CD14-positive monocyte (primary cell): ENCODE data around the gene ABCB10. TPM values are rescaled to one million over a fixed set of nuclear protein-coding genes. Genes with fewer than 3 reads are reported as not detected.

Experiments used
- DNase-seq, 3 donors: peaks; one replicate each; pipeline ENCODE4 v3.0.0-alpha.2; 2011 to 2022
- H2AFZ ChIP-seq: 2 replicates; pipeline ENCODE4 v1.6.0; 2012; ENCODE audit warnings: mild to moderate bottlenecking, low read depth, low read length, inconsistent platforms; ENCODE audit not compliant: insufficient read depth, poor library complexity, severe bottlenecking
- H3K27ac ChIP-seq, 2 donors: 1 replicate in 1 of 2; 2 replicates in 1 of 2; pipeline ENCODE4 v1.5.1; 2012 to 2013; ENCODE audit warnings: low read length in 2 of 2, control low read depth in 1 of 2, inconsistent platforms in 1 of 2, low read depth in 1 of 2, mild to moderate bottlenecking in 1 of 2
- H3K27me3 ChIP-seq, 2 donors: one replicate each; pipeline versions ENCODE4 v1.6.0 to v1.6.1; 2011 to 2013; ENCODE audit warnings: low read length in 2 of 2; ENCODE audit not compliant: control insufficient read depth in 2 of 2, insufficient read depth in 2 of 2
- H3K36me3 ChIP-seq, 2 donors: replicated peaks in 1 of 2; 1 replicate in 1 of 2; 2 replicates in 1 of 2; pipeline versions ENCODE4 v1.5.1 to v1.6.1; 2012 to 2013; ENCODE audit warnings: low read length in 2 of 2, control low read depth in 1 of 2, inconsistent platforms in 1 of 2, mild to moderate bottlenecking in 1 of 2; ENCODE audit not compliant: insufficient read depth in 2 of 2, control insufficient read depth in 1 of 2
- H3K4me1 ChIP-seq, 2 donors: 1 replicate in 1 of 2; 2 replicates in 1 of 2; pipeline versions ENCODE4 v1.5.1 to v1.6.1; 2012 to 2013; ENCODE audit warnings: low read length in 2 of 2, control low read depth in 1 of 2, inconsistent platforms in 1 of 2, mild to moderate bottlenecking in 1 of 2, moderate library complexity in 1 of 2; ENCODE audit not compliant: insufficient read depth in 2 of 2, control insufficient read depth in 1 of 2
- H3K4me2 ChIP-seq: replicated peaks from 2 replicates; pipeline ENCODE3; 2012; ENCODE audit warnings: low read length, moderate library complexity, mild to moderate bottlenecking; ENCODE audit not compliant: poor library complexity, severe bottlenecking; ENCODE audit errors: extremely low read depth
- H3K4me3 ChIP-seq, 3 experiments: fragments of 200-600 bp in 1 of 3; sonication (generic) in 1 of 3; replicated peaks in 1 of 3; 1 replicate in 2 of 3; 2 replicates in 1 of 3; pipeline ENCODE4 v1.5.1; 2011 to 2013; ENCODE audit warnings: low read length in 3 of 3, mild to moderate bottlenecking in 3 of 3, control low read depth in 2 of 3, low read depth in 2 of 3, inconsistent platforms in 1 of 3, moderate library complexity in 1 of 3
- H3K79me2 ChIP-seq: 2 replicates; pipeline ENCODE4 v1.6.0; 2012; ENCODE audit warnings: mild to moderate bottlenecking, control low read depth, inconsistent platforms, low read length, moderate library complexity; ENCODE audit not compliant: insufficient read depth
- H3K9ac ChIP-seq: 2 replicates; pipeline ENCODE4 v1.6.0; 2017; ENCODE audit warnings: low read length, mild to moderate bottlenecking; ENCODE audit not compliant: insufficient read depth, poor library complexity, severe bottlenecking
- H3K9me3 ChIP-seq, 2 donors: replicated peaks in 1 of 2; 1 replicate in 1 of 2; 2 replicates in 1 of 2; pipeline versions ENCODE4 v1.5.1 to v1.6.1; 2012 to 2013; ENCODE audit warnings: low read length in 2 of 2, control low read depth in 1 of 2; ENCODE audit not compliant: control insufficient read depth in 1 of 2, insufficient read depth in 1 of 2
- H4K20me1 ChIP-seq: 2 replicates; pipeline ENCODE4 v1.6.0; 2012; ENCODE audit warnings: mild to moderate bottlenecking, low read length, control low read depth, moderate library complexity; ENCODE audit not compliant: insufficient read depth
- H3K27ac Mint-ChIP-seq, 7 donors: one replicate each; pipeline ENCODE4 v1.8.0; 2020; ENCODE audit warnings: mild to moderate bottlenecking in 7 of 7, mixed read lengths in 7 of 7, moderate library complexity in 6 of 7, inconsistent platforms in 2 of 7
- H3K27me3 Mint-ChIP-seq, 3 donors: one replicate each; pipeline ENCODE4 v1.8.0; 2021 to 2022; ENCODE audit warnings: low read depth in 3 of 3, mild to moderate bottlenecking in 3 of 3, mixed read lengths in 3 of 3, moderate library complexity in 3 of 3, inconsistent platforms in 1 of 3
- H3K36me3 Mint-ChIP-seq, 2 donors: one replicate each; pipeline ENCODE4 v1.8.0; 2020; ENCODE audit warnings: mixed read lengths in 2 of 2, inconsistent platforms in 1 of 2, mild to moderate bottlenecking in 1 of 2
- H3K4me1 Mint-ChIP-seq: one replicate; pipeline ENCODE4 v1.8.0; 2020; ENCODE audit warnings: mild to moderate bottlenecking, mixed read lengths
- H3K4me3 Mint-ChIP-seq, 2 donors: one replicate each; pipeline ENCODE4 v1.8.0; 2020; ENCODE audit warnings: mild to moderate bottlenecking in 2 of 2, mixed read lengths in 2 of 2, moderate library complexity in 1 of 2
- H3K9me3 Mint-ChIP-seq, 7 donors: one replicate each; pipeline ENCODE4 v1.8.0; 2020 to 2022; ENCODE audit warnings: mixed read lengths in 7 of 7, mild to moderate bottlenecking in 6 of 7, moderate library complexity in 6 of 7, inconsistent platforms in 2 of 7
- WGBS: methylation state at CpG from one replicate; pipeline ENCODE4 v1.1.5; 2013; ENCODE audit warnings: missing lambda C conversion rate; ENCODE audit not compliant: insufficient coverage; 5-methylcytosine and 5-hydroxymethylcytosine counted together
- intact Hi-C, 2 donors: fragments of 100-400 bp; cut with micrococcal nuclease; formaldehyde crosslinking; loops; one replicate each; pipeline versions ENCODE4 v1.15.0 to v1.15.1; 2023
- polyA plus RNA-seq, 3 donors: library from polyadenylated mRNA; depleted of rRNA in 1 of 3; unstranded in 2 of 3; stranded (reverse) in 1 of 3; fragments of 300-500 nt in 2 of 3; fragments of >200 nt in 1 of 3; fragmentation: Illumina TruSeq in 2 of 3; gene quantifications; 1 replicate in 2 of 3; 2 replicates in 1 of 3; pipeline ENCODE4 v1.2.3, GENCODE V29; 2012 to 2021
- TF ChIP-seq, protein P1 (sequence below): fragments of 200-600 bp; IDR thresholded peaks from one replicate; pipeline ENCODE4 v1.8.0; 2022; ENCODE audit warnings: antibody characterized with exemption, mild to moderate bottlenecking

ABCB10 gene
- polyA plus RNA-seq, 3 donors: 5.4 to 12.9 (median 11.4) TPM

DNA sequence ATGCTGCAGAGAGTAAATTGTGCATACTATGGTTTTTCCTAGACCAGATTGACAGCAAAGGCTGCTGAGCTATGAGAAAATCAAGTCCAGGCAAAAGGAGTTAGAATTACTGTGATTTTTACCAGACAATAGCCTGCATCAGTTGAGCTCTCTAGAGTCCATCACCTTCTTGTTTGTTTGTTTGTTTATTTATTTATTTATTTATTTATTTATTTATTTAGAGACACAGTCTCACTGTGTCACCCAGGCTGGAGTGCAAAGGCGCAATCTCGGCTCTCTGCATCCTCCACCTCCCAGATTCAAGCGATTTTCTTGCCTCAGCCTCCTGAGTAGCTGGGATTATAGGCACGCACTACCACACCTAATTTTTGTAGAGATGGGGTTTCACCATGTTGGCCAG is 24.2 kb upstream of the ABCB10 start:
- no peaks in the 10 kb centered on the region for H3K9me3 ChIP-seq
- H3K4me3 ChIP-seq: no peak overlapping the region
- H3K4me1 ChIP-seq: peaks cover 31 to 40% of the 10 kb centered on the region in 2 donors
- no peaks in the 10 kb centered on the region for H4K20me1 ChIP-seq
- no peak for DNase-seq
- peaks cover 34% of the 10 kb centered on the region for H3K4me1 Mint-ChIP-seq
- H3K36me3 ChIP-seq: no peaks in the 10 kb centered on the region
- H3K27ac ChIP-seq: peak overlapping the region in 1 of 2 donors; percentile 72
- no peak overlapping the region for H3K9ac ChIP-seq
- intact Hi-C loops: no loop called here
- H2AFZ ChIP-seq: no peak overlapping the region
- H3K9me3 Mint-ChIP-seq: peaks cover 0 to 2% (median 0%) of the 10 kb centered on the region in 7 donors
- H3K4me2 ChIP-seq: peak overlapping the region; percentile 77
- TF ChIP-seq, protein P1, sequence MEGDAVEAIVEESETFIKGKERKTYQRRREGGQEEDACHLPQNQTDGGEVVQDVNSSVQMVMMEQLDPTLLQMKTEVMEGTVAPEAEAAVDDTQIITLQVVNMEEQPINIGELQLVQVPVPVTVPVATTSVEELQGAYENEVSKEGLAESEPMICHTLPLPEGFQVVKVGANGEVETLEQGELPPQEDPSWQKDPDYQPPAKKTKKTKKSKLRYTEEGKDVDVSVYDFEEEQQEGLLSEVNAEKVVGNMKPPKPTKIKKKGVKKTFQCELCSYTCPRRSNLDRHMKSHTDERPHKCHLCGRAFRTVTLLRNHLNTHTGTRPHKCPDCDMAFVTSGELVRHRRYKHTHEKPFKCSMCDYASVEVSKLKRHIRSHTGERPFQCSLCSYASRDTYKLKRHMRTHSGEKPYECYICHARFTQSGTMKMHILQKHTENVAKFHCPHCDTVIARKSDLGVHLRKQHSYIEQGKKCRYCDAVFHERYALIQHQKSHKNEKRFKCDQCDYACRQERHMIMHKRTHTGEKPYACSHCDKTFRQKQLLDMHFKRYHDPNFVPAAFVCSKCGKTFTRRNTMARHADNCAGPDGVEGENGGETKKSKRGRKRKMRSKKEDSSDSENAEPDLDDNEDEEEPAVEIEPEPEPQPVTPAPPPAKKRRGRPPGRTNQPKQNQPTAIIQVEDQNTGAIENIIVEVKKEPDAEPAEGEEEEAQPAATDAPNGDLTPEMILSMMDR: no peak
- WGBS: no CpG with 5 or more reads among the region's 4 CpGs
- no peaks in the 10 kb centered on the region for H3K79me2 ChIP-seq
- no peaks in the 10 kb centered on the region for H3K27me3 ChIP-seq
- H3K27me3 Mint-ChIP-seq: no peaks in the 10 kb centered on the region
- no peaks in the 10 kb centered on the region for H3K36me3 Mint-ChIP-seq
- no peak overlapping the region for H3K27ac Mint-ChIP-seq
- H3K4me3 Mint-ChIP-seq: no peak overlapping the region

DNA sequence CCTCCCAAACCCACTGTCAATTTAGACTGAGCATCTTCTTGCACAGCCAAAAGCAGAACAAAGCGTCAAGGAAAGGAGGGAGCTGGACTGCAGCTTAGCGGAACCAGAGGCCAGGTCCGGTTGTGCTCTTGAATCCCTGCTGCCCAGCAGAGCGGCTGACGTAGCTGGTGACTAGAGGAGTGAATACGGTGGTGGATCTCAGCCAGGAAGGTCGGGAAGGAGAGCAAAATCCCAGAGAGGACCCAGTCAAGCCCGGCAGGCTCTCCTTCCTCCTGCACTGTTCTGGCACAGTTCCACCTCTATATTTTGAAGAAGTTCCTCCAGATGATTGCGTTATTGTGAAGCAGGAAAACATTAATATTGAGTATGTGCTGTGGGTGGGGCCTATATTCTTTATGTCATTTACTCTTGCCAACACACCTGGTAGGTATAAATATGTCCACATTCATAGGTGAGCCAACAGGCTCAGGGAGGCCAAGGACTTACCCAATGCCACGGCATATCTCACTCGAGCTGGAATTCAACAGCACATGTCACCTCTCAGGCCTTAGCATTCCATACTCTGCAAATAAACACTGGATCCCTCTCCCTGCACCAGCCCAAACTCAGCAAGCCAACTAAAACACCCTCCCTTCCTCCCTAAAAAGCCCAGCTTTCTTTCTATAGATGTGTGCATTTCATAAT is 23.6 kb upstream of the ABCB10 start:
- Histone ChIP-seq H3K36me3 (no peaks in the 10 kb centered on the region), H3K4me3 (peak overlapping the region; percentile 3 to 70 (median 21)), H3K4me1 (peaks cover 31 to 40% of the 10 kb centered on the region in 2 donors), H3K79me2 (no peaks in the 10 kb centered on the region), H4K20me1 (no peaks in the 10 kb centered on the region), H2AFZ (peak overlapping the region; percentile 82), H3K27me3 (no peaks in the 10 kb centered on the region), H3K9ac (peak overlapping the region; percentile 43), H3K27ac (peak overlapping the region in 1 of 2 donors; percentile 72), H3K9me3 (no peaks in the 10 kb centered on the region), H3K4me2 (peak overlapping the region; percentile 77)
- peaks cover 31% of the 10 kb centered on the region for H3K4me1 Mint-ChIP-seq
- no peaks in the 10 kb centered on the region for H3K27me3 Mint-ChIP-seq
- WGBS: 30% methylated on average over 9 of the region's 11 CpGs
- peak overlapping the region; percentile 30 to 86 (median 79) for H3K27ac Mint-ChIP-seq
- H3K9me3 Mint-ChIP-seq: peaks cover 0 to 2% (median 0%) of the 10 kb centered on the region in 7 donors
- no peaks in the 10 kb centered on the region for H3K36me3 Mint-ChIP-seq
- TF ChIP-seq, protein P1: no peak
- peak overlapping the region; percentile 77 to 94 for H3K4me3 Mint-ChIP-seq
- DNase-seq: peak; percentile 34 to 40 (median 37)
- intact Hi-C loops: no loop called here
